PFSK-1 (cell line): Measurements from ENCODE around the gene ASCC1.

Source experiments
- TAF1 ChIP-seq: IDR thresholded peaks from 2 replicates; pipeline ENCODE4 v1.6.1; 2012; ENCODE audit warnings: low read length, control low read depth, borderline replicate concordance; ENCODE audit not compliant: insufficient read depth
- TF ChIP-seq, protein P1 (sequence below), 2 experiments: IDR thresholded peaks; 2 replicates each; pipeline versions ENCODE4 v1.6.1 to v1.8.0; 2011 to 2012; ENCODE audit warnings: low read depth in 2 of 2, low read length in 2 of 2, control low read depth in 1 of 2, inconsistent platforms in 1 of 2, mild to moderate bottlenecking in 1 of 2, moderate library complexity in 1 of 2; ENCODE audit not compliant: insufficient read depth in 1 of 2

DNA sequence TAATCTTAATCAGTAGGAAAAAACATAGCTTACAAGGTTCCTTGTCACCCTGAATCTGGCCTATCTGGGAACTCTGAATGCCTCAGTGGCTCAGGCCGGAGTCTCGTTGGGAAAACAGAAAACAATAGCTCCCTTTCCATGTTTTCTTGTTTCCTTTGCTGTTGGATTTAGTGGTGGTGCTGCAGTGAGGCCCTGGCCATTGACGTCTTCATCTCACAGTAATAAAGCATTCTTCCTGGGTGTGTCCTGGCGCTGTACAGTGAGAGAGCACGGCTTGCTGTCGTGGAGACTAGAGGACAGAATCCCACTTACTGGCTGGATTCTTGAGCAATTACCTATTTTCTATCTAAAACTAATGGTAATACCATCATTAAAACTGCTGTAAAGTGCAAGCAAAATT is 126.5 kb downstream of the ASCC1 start:
- no peak for TF ChIP-seq TAF1
- TF ChIP-seq, protein P1, sequence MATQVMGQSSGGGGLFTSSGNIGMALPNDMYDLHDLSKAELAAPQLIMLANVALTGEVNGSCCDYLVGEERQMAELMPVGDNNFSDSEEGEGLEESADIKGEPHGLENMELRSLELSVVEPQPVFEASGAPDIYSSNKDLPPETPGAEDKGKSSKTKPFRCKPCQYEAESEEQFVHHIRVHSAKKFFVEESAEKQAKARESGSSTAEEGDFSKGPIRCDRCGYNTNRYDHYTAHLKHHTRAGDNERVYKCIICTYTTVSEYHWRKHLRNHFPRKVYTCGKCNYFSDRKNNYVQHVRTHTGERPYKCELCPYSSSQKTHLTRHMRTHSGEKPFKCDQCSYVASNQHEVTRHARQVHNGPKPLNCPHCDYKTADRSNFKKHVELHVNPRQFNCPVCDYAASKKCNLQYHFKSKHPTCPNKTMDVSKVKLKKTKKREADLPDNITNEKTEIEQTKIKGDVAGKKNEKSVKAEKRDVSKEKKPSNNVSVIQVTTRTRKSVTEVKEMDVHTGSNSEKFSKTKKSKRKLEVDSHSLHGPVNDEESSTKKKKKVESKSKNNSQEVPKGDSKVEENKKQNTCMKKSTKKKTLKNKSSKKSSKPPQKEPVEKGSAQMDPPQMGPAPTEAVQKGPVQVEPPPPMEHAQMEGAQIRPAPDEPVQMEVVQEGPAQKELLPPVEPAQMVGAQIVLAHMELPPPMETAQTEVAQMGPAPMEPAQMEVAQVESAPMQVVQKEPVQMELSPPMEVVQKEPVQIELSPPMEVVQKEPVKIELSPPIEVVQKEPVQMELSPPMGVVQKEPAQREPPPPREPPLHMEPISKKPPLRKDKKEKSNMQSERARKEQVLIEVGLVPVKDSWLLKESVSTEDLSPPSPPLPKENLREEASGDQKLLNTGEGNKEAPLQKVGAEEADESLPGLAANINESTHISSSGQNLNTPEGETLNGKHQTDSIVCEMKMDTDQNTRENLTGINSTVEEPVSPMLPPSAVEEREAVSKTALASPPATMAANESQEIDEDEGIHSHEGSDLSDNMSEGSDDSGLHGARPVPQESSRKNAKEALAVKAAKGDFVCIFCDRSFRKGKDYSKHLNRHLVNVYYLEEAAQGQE (IDR thresholded peaks at IDR 0.05; ENCODE audit: insufficient read depth in 1 of 2, low read depth in 2 of 2, low read length in 2 of 2): no peak
